ENCODE measurements around the gene PRLH. TPM values are rescaled to one million over a fixed set of nuclear protein-coding genes. Genes with fewer than 3 reads are reported as not detected.

PRLH gene
- total RNA-seq, 6 experiments from 2014 or later: not detected

GRCh38 chr2:237558961-237559641 is 7.3 kb upstream of the PRLH start:
- Mint-ChIP-seq H3K9me3 (peaks cover 14% of the 10 kb centered on the region), H3K4me3 (no peak overlapping the region), H3K27ac (0 out of 2 replicates have a peak overlapping the region, but pooled peaks have one; percentile 7), H3K27me3 (ENCODE audit: insufficient read depth) (peaks cover 6% of the 10 kb centered on the region; the same call in 1 of the 2 replicates), H3K36me3 (ENCODE audit: low read depth) (peaks cover 28% of the 10 kb centered on the region), H3K4me1 (ENCODE audit: low read depth) (peaks cover 22% of the 10 kb centered on the region)
- DNase-seq: peak; percentile 65
- no peak for TF ChIP-seq CTCF (IDR thresholded peaks at IDR 0.05)

- Mint-ChIP-seq H3K27me3 (ENCODE audit: insufficient read depth) (peaks cover 11% of the 10 kb centered on the region), H3K4me3 (no peak overlapping the region), H3K4me1 (ENCODE audit: low read depth) (peaks cover 22% of the 10 kb centered on the region), H3K36me3 (ENCODE audit: low read depth) (peaks cover 7% of the 10 kb centered on the region), H3K9me3 (0 out of 2 replicates have a peak, but pooled peaks cover 1% of the 10 kb centered on the region), H3K27ac (no peak overlapping the region)
- DNase-seq: no peak
- TF ChIP-seq CTCF (IDR thresholded peaks at IDR 0.05): no peak
Observed at GRCh38 chr2:237561221-237561620, 5.2 kb upstream of the PRLH start.

- peaks cover 15% of the 10 kb centered on the region for H3K27me3 Mint-ChIP-seq (ENCODE audit: insufficient read depth)
- no peaks in the 10 kb centered on the region for H3K36me3 Mint-ChIP-seq (ENCODE audit: low read depth)
- H3K4me1 Mint-ChIP-seq (ENCODE audit: low read depth): peaks cover 10% of the 10 kb centered on the region
- H3K9me3 Mint-ChIP-seq: no peaks in the 10 kb centered on the region
- TF ChIP-seq CTCF (IDR thresholded peaks at IDR 0.05): no peak
- no peak for DNase-seq
- no peak overlapping the region for H3K27ac Mint-ChIP-seq
- no peak overlapping the region for H3K4me3 Mint-ChIP-seq
Observed at GRCh38 chr2:237563816-237564215, 2.6 kb upstream of the PRLH start.

- no peak for TF ChIP-seq CTCF (IDR thresholded peaks at IDR 0.05)
Observed at GRCh38 chr2:237564526-237565131, 1.7 kb upstream of the PRLH start.

GRCh38 chr2:237565974-237566373 is 400 bp upstream of the PRLH start:
- TF ChIP-seq CTCF (IDR thresholded peaks at IDR 0.05): no peak
- H3K36me3 Mint-ChIP-seq (ENCODE audit: low read depth): no peaks in the 10 kb centered on the region
- no peak for DNase-seq
- no peak overlapping the region for H3K27ac Mint-ChIP-seq
- H3K27me3 Mint-ChIP-seq (ENCODE audit: insufficient read depth): peaks cover 15% of the 10 kb centered on the region
- no peaks in the 10 kb centered on the region for H3K9me3 Mint-ChIP-seq
- H3K4me1 Mint-ChIP-seq (ENCODE audit: low read depth): no peaks in the 10 kb centered on the region
- no peak overlapping the region for H3K4me3 Mint-ChIP-seq

More at GRCh38 chr2:237564526-237565131, 1.7 kb upstream of the PRLH start:
- Mint-ChIP-seq H3K27me3 (ENCODE audit: insufficient read depth) (peaks cover 15% of the 10 kb centered on the region), H3K36me3 (ENCODE audit: low read depth) (no peaks in the 10 kb centered on the region), H3K4me1 (ENCODE audit: low read depth) (peaks cover 2% of the 10 kb centered on the region), H3K4me3 (no peak overlapping the region), H3K9me3 (no peaks in the 10 kb centered on the region), H3K27ac (no peak overlapping the region)
- no peak for DNase-seq
